Measurements from ENCODE around the gene TLE1.

The TLE1 gene

DNA sequence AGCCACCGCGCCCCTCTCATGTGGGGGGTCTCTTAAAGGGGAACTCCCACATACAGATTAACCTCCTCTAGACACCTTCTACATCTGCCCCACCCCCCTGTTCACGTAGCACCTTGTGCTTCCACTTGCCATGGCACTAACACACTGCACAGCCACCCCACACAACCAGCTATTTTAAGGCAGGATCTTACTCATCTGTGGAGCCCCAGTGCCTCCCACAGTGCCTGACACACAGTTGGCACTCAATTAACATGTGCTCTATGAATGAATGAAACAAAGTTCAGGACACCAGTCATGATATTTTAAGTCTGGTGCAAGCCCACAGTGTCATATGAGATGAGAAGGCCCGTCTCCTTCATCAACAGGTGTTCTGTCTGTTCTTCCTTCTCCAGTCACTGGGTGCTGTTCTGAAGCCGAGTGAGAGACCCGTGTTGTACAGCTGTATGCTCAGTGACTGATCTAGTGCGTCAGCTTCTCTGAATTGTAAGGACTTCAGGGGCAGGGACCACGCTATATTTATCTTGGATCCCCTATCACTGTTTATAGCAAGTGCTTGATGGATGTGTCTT, 149.1 kb downstream of the TLE1 start:
- no peak for DNase-seq

GRCh38 chr9:81539317-81539716, 150.0 kb downstream of the TLE1 start:
- DNase-seq, result no peak

GRCh38 chr9:81538890-81539289, 150.5 kb downstream of the TLE1 start:
- DNase-seq, result no peak

- DNase-seq, result no peak
These were observed 151.4 kb downstream of the TLE1 start for GRCh38 chr9:81537964-81538363.

GRCh38 chr9:81536242-81537025, 152.9 kb downstream of the TLE1 start:
- DNase-seq, result no peak

GRCh38 chr9:81535542-81536241, 153.7 kb downstream of the TLE1 start:
- DNase-seq, result no peak

GRCh38 chr9:81534138-81534875, 155.0 kb downstream of the TLE1 start:
- peak; percentile 61 for DNase-seq

All from suppressor macrophage treated with lipopolysaccharide for 4 hours (primary cell).